ENCODE data around the gene TRIM6. TPM values are rescaled to one million over a fixed set of nuclear protein-coding genes. Genes with fewer than 3 reads are reported as not detected.

The TRIM6 gene
- polyA plus RNA-seq, 3 donors, result 0.11 to 0.44 (median 0.15) TPM

DNA sequence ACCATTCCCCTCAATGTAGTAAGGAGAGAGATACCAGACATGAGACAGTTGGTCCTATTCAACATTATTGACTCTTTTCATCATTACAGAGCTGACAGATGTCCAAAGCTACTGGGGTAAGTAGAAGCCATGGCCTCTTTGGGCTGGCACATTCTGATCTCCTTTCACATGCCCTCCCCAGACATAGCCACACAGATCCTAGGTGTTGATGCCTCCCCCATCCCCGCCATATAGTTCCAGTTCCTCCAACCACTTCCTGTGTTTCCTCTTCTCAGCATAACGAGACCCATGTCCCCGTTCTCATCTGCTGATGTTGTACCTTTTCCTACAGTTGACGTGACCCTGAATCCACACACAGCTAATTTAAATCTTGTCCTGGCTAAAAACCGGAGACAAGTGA is 14.0 kb downstream of the TRIM6 start:
- Mint-ChIP-seq H3K36me3 (peaks cover 0 to under 1% of the 10 kb centered on the region in 2 donors), H3K27ac (peak overlapping the region in 2 of 7 donors; percentile 35 to 48), H3K4me1 (peaks cover 8% of the 10 kb centered on the region), H3K9me3 (peaks cover 0 to 3% (median 0%) of the 10 kb centered on the region in 7 donors), H3K4me3 (no peak overlapping the region), H3K27me3 (ENCODE audit: low read depth in 3 of 3) (no peaks in the 10 kb centered on the region)
- no peaks in the 10 kb centered on the region for H4K20me1 ChIP-seq (ENCODE audit: insufficient read depth, low read length)
- H3K4me1 ChIP-seq (ENCODE audit: control insufficient read depth in 1 of 2, insufficient read depth in 2 of 2, low read length in 2 of 2), result peaks cover 0 to 3% of the 10 kb centered on the region in 2 donors
- 40% methylated on average over 2 of the region's 5 CpGs for WGBS (ENCODE audit: insufficient coverage)
- H3K27me3 ChIP-seq (ENCODE audit: control insufficient read depth in 2 of 2, insufficient read depth in 2 of 2, low read length in 2 of 2), result no peaks in the 10 kb centered on the region
- no peak for DNase-seq
- no peaks in the 10 kb centered on the region for H3K79me2 ChIP-seq (ENCODE audit: insufficient read depth, low read length)
- H3K27ac ChIP-seq (ENCODE audit: low read depth in 1 of 2, low read length in 2 of 2), result no peak overlapping the region
- H3K9me3 ChIP-seq (replicated peaks in 1 of 2; ENCODE audit: control insufficient read depth in 1 of 2, insufficient read depth in 1 of 2, low read length in 2 of 2), result no peaks in the 10 kb centered on the region
- intact Hi-C loops (cut with micrococcal nuclease), result no loop called here
- no peak overlapping the region for H2AFZ ChIP-seq (ENCODE audit: insufficient read depth, low read depth, low read length, poor library complexity, severe bottlenecking)
- H3K4me2 ChIP-seq (replicated peaks; ENCODE audit: extremely low read depth, low read length, poor library complexity, severe bottlenecking), result no peak overlapping the region
- no peaks in the 10 kb centered on the region for H3K36me3 ChIP-seq (replicated peaks in 1 of 2; ENCODE audit: control insufficient read depth in 1 of 2, insufficient read depth in 2 of 2, low read length in 2 of 2)
- no peak overlapping the region for H3K4me3 ChIP-seq (replicated peaks in 1 of 3; ENCODE audit: low read depth in 2 of 3, low read length in 3 of 3)
- H3K9ac ChIP-seq (ENCODE audit: insufficient read depth, low read length, poor library complexity, severe bottlenecking), result no peak overlapping the region
- TF ChIP-seq, protein P1, sequence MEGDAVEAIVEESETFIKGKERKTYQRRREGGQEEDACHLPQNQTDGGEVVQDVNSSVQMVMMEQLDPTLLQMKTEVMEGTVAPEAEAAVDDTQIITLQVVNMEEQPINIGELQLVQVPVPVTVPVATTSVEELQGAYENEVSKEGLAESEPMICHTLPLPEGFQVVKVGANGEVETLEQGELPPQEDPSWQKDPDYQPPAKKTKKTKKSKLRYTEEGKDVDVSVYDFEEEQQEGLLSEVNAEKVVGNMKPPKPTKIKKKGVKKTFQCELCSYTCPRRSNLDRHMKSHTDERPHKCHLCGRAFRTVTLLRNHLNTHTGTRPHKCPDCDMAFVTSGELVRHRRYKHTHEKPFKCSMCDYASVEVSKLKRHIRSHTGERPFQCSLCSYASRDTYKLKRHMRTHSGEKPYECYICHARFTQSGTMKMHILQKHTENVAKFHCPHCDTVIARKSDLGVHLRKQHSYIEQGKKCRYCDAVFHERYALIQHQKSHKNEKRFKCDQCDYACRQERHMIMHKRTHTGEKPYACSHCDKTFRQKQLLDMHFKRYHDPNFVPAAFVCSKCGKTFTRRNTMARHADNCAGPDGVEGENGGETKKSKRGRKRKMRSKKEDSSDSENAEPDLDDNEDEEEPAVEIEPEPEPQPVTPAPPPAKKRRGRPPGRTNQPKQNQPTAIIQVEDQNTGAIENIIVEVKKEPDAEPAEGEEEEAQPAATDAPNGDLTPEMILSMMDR (IDR thresholded peaks at IDR 0.05), result no peak

DNA sequence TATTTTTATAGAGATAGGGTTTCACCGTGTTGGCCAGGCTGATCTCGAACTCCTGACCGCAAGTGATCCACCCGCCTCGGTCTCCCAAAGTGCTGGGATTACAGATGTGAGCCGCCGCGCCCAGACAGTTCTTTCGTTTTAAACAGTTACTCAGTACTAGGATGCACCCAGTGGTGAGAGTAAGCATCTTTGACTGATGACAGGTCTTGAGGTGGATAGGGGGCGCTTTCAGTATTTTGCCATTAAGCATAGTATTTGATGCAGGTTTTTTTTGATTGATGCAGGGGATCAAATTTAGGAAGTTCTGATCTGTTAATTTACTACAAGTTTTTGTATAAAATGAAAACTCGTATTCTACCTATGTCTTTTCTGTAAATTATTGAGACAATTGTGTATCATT is 15.2 kb downstream of the TRIM6 start:
- 97% methylated on average over 9 of the region's 11 CpGs for WGBS (ENCODE audit: insufficient coverage)

More for the DNA sequence above, 15.2 kb downstream of the TRIM6 start:
- Histone ChIP-seq H4K20me1 (ENCODE audit: insufficient read depth, low read length) (no peaks in the 10 kb centered on the region), H3K79me2 (ENCODE audit: insufficient read depth, low read length) (no peaks in the 10 kb centered on the region), H3K36me3 (replicated peaks in 1 of 2; ENCODE audit: control insufficient read depth in 1 of 2, insufficient read depth in 2 of 2, low read length in 2 of 2) (no peaks in the 10 kb centered on the region), H3K4me3 (replicated peaks in 1 of 3; ENCODE audit: low read depth in 2 of 3, low read length in 3 of 3) (no peak overlapping the region), H3K4me1 (ENCODE audit: control insufficient read depth in 1 of 2, insufficient read depth in 2 of 2, low read length in 2 of 2) (peaks cover 0 to 3% of the 10 kb centered on the region in 2 donors), H3K27ac (ENCODE audit: low read depth in 1 of 2, low read length in 2 of 2) (no peak overlapping the region), H3K27me3 (ENCODE audit: control insufficient read depth in 2 of 2, insufficient read depth in 2 of 2, low read length in 2 of 2) (no peaks in the 10 kb centered on the region), H3K9me3 (replicated peaks in 1 of 2; ENCODE audit: control insufficient read depth in 1 of 2, insufficient read depth in 1 of 2, low read length in 2 of 2) (no peaks in the 10 kb centered on the region), H3K4me2 (replicated peaks; ENCODE audit: extremely low read depth, low read length, poor library complexity, severe bottlenecking) (no peak overlapping the region), H2AFZ (ENCODE audit: insufficient read depth, low read depth, low read length, poor library complexity, severe bottlenecking) (no peak overlapping the region), H3K9ac (ENCODE audit: insufficient read depth, low read length, poor library complexity, severe bottlenecking) (no peak overlapping the region)
- Mint-ChIP-seq H3K27me3 (ENCODE audit: low read depth in 3 of 3) (no peaks in the 10 kb centered on the region), H3K27ac (no peak overlapping the region), H3K4me3 (no peak overlapping the region), H3K9me3 (peaks cover 0 to 3% (median 0%) of the 10 kb centered on the region in 7 donors), H3K36me3 (no peaks in the 10 kb centered on the region), H3K4me1 (peaks cover 8% of the 10 kb centered on the region)
- DNase-seq, result no peak
- TF ChIP-seq, protein P1 (IDR thresholded peaks at IDR 0.05), result no peak
- intact Hi-C loops (cut with micrococcal nuclease), result no loop called here
